GM19397 (cell line): Measurements from ENCODE around the gene SREBF1.

Experiments used
- ATAC-seq: cut with Tn5 transposase; IDR thresholded peaks from one replicate; pipeline ENCODE4 v1.9.1; 2021; ENCODE audit warnings: mild to moderate bottlenecking, moderate library complexity; ENCODE audit not compliant: unreplicated experiment

Gene SREBF1

DNA sequence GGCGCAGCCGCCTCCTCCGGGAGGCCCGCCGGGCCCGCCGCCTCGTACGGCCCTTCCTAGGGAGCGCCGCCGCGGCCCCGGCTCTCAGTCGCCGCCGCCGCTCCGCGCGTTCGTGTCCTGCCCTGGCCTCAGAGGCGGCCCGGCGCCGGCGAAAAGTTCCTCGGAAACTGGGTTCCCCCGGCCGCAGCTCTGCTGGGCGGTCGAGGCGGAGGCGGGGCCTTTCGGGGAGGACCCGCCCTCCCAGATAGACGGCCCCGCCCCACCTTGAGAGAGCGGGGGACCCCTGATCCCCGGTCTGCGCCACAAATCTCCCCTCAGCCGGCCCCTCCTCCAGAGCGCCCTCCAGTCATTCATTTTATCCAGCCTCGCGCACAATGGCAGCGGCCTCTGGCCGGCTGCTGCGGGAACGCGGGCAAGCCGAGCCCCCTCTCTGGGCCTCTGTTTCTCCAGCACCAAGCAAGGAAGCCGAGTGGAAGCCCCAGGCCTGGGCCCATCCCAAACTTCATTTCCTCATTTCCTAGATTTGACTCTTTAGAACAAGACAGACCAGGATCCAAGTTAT is at the start of gene SREBF1:
Gene SREBF1, minus strand, starts transcription at position 169 of the 562 bp plus-strand sequence. CDS start 169 bp downstream, outside the sequence.
- ATAC-seq, result peak; percentile 27

DNA sequence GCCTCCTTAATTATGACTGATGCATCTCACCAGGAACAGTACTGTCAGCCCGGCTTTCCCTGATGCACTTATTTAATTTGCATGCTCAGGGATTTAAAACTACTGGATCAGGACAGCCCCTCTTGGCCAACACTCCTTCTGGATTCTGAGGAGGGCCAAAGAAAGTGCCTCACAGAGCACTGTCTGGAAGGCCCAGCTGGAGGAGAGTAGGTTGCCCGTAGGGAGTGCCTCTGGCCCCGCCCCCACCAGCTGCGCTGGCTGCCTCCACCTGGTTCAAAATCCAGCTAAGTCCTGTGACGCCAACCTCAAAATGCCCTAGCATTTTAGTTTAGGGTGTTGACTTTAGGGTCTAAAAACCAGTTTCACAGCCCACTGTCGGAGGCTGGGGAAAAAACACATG is 49.4 kb upstream of the SREBF1 start:
- no peak for ATAC-seq

DNA sequence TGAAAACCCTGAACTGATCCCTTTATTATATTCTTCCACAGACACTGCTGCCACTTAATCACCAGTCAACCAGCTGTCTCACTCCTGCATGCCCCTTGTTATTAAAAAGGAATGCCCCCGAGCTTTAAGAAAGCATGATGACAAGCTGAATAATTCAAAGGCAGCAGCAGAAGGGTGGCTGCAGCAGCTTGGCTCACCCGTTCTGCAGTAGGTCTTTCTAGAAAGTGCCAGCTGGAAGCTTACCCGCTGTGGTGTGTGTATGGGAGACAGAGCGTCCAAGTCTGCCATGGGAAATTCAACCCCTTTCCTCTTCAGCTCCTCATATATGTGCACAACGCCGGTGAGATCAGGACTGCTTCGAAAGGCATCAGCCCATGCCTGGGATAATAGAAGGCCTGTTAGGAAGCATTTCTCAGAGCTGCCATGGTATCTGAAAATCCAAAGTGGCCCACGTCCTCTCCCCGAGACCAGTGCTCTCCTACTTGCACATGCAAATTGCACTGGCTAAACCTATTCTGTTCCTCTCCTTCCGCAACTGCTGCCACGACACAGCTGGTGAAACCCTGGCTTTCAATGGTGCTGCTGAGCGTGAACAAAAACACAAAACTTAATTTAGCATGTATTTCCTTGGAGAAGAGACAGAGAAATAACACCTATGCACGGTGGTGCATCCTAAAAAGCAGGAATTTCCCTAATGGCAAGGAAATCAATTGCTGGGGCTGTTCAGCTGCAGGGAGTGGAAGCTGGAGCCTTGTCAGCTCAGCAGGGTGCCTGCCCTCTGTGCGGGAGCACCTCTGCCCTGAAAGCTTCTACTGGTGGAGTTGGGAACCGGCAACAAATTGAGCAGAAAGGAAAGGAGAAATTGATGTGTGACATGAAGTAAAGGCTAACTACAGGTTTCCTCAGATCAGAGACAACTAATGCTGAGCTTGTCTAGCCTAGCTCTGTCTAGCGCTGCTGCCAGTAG is 47.9 kb upstream of the SREBF1 start:
- no peak for ATAC-seq

DNA sequence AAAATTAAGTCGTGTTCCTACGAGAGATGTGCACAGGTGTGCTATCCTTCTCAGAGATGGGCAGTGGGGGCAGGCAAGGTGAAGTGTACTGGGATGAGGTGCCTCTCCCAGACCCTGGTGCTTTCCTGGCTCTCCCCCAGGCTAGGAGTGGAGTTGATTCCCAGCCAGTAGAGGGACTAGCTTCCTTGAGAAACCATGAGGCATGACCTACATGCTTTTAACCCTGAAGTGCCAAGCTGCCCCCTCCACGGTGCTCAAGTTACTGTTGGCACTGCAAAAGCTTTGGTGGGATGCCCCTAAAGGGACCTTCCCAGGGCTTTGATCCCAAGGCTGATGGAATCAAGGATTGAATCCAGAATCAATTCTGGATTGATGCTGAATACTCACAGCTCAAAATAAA is 47.0 kb upstream of the SREBF1 start:
- ATAC-seq, result no peak

DNA sequence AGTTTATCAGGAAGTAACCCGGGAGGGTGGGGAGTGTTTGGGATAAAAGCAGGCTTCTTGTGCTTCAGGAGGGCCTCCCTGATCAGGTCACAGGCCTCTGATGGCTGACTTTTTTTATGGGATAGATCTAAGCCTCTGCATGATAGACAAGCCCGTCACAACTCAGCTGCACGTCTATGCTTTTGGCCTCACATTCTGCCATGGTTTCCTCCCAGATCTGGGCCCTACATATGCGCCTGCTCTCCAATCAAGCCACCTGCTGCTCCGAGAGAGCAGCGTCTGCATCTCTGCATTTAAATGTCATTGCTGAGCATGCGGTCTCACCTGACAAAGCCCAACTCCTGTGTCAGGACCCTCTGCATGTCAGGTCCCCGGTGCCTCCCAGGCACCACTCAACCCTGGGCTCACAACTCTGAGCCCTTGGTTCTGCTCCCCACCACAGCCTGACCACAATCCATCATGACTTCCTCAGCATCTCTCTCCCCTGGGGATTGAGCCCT is 45.3 kb upstream of the SREBF1 start:
- ATAC-seq, result no peak

DNA sequence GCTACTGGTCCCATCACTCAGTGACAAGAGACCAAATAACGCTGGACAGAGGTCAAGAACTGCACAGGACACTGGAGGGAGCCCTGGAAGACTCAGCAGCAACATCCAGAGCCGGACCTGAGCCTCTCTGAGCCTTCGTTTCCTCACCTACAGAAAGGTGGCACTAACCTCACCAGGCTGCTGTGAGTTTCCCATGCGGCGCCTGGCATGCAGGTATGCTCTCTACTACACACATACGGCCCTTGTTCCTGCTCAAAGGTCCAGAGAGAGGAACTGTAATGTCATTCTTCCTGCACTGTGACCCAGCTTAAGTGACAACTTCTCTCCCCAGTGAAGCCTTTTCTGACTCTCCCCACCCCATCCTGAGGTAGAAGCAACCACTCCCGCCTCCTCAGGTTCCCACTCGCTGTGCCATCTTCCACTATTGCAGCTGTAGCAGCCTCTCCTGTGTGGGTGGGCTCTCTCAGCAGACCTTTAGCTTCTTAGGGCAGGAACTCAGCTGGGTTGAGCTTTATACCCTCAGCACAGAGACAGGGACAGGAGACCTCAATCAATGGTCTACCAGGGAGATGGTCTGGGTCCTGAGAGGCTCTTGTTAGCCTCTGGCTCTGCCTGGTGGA is 43.9 kb upstream of the SREBF1 start:
- ATAC-seq, result no peak

DNA sequence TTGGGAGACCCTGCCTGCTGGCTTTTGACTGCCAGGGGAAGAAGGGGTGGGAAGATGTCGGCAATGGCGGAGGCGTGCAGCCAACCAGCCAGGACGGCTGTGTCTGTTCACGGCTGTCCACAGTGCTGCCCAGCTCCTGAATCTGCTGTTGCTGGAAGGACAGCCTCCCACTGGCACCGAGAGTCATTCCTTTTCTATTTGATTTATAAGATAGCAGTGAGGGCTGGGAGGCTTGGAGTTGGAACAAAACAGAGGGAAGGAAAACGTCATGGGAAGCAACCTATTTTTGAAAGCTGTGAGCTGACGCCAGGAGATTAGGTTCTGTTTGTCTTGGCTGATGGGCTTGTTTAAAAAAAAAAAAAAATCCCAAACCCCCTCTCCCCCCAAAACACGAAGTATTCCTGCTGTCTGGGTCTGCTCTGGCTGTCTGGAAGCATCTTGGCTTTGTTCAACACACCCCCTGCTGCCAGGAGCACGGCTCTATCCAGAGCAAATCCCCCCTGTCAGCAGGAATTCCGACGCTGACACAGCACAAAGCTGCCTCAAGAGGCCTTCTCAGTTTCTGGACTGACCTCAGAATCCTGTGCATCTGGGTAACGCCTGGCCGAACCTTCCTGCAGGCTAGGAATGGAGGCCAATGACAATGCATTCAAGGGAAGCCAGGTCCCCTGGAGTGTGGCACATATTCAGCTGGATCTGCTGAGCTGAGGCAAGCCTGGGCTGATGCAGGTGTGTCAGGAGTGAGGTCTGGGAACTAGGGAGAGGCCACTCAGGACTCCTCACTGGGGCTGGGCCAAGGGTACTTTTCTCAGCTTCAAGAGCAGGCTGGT is 41.0 kb upstream of the SREBF1 start:
- no peak for ATAC-seq

DNA sequence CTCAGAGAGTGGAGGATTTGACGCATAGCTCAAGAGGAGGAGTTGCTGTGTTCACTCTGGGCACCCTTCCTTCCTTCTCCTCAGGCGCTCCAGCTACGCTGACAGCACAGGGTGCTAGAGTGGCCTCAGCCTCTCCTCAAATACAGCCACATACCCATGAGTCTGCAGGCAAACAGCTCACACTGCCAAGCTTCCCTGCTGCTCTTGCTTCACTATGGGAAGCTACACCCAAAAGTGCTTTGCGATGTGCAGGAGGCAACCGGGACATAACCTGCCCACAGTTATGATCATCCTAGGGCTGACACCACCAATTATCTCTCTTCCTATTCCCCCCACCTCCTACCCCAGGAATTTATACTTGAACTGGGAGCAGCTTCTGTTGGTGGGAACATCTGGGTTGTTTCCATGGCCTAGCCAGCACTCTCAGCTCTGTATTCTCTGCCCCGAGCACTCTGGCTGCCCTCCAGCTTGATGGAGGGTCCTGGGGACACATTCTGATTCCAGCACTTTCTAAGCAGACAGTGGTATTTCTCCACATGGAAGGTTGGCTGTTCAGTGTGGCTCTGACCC is 40.3 kb upstream of the SREBF1 start:
- ATAC-seq, result no peak

DNA sequence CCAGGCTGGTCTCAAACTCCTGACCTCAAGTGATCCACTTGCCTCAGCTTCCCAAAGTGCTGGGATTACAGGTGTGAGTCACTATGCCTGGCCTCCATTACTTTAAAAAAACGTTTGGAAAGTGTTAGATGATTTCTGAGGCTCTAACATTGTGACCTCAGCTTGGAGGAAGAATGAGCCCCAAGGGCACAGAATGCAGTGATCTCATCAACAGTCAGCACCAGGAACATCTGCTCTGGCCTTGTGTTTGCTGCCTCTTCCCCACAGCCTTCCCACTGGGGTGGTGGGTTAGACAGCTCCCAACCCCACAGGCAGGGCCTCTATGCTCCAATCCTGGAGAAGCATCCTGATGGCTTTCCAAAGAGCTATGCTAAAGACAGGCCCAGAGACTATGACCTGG is 37.7 kb upstream of the SREBF1 start:
- ATAC-seq, result no peak

DNA sequence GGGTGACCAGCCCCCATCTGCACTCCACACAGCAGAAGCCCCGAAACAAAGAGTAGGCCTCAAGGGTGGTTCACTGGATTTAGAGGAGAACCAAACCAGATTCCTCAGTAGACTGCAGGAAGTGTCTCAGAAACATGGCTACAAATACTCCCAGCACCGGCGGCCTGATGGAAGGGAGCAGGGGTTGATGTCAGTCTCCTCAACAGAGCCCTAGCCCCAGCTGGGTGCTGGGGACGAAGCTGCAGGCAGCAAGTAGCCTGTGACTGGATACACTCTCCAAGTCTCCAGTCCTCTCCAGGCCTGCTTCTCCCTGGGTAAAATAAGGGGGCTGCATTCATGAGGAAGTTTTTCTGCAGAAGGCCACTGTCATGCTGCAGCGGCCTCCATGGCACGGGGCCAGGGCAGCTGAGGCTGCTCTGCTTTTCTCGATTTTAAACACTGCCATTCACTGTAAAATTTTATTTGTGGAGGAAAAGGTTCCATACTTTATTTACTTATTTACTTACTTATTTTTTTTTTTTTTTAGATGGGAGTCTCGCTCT is 36.7 kb upstream of the SREBF1 start:
- ATAC-seq, result no peak

DNA sequence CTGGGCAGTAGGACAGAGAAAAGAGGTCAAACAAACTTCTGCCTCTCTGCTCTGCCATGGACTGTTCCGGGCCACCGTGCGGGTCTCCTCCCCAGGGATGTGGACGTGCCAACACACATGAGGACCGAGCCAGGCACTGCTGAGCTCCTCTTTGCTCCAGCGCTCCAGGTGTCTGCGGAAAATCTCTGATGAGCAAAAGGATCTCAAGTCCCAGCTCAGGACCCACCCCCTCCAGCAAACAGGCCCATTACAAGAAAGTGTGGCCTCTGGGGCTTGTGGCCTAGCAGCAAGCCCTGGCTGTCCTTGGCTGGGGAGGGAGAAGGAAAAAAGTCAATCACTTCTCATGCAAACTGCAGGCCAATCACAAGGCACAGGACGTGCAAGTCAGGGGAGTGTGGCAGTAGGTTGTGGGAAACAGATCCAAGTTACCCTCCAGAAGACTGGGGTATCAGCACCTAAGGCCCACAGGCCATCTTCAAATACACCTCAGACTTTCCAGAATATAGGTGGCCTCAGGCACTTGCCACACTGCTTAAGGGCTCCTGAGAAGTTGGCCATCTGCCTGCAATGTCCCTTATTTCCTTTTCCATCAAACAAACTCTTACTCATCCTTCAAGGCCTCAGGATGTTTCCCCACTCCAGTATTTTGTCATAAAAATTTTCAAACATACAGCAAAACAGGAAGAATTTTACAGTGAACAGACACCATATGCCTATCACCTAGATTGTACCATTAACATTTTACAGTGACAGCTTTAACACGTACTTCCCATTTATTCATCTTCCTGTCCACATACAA is 36.0 kb upstream of the SREBF1 start:
- no peak for ATAC-seq

DNA sequence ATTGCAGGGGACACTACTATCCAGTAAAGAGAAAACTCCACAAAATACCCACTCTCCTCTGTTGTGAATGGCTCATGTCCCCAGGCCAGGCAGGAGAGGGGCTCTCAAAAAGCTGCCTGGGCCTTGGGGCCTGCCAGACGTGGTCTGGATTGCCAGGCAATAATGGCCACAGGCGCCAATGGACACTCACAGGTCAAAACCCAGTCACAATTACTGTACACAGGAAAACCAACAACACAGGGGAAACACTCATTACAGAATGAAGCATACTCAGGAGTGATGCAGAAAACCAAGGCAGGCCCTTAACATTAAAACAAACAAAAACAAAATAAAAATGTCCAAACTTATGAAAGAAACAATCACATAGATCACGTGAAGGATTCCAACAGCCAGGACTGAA is 35.1 kb upstream of the SREBF1 start:
- ATAC-seq, result no peak

DNA sequence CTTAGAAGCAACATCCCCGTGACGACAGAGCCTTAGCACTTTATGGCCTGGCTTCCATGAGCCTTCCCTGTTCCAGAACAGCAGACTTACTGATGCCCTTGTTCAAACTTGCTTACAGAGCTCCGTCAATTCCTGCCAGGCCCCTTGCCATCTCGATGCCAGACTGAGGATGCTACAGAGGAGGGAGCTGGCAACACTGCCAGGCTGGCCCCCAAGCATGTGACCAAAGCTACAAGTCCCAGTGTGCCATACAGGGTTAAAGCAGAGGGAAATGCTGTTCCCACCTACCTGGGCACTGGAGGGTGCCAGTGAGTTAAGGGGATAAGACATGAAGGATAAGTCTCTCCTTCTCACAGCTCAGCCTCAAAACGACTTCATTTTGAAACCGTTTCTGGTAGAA is 33.5 kb upstream of the SREBF1 start:
- no peak for ATAC-seq

DNA sequence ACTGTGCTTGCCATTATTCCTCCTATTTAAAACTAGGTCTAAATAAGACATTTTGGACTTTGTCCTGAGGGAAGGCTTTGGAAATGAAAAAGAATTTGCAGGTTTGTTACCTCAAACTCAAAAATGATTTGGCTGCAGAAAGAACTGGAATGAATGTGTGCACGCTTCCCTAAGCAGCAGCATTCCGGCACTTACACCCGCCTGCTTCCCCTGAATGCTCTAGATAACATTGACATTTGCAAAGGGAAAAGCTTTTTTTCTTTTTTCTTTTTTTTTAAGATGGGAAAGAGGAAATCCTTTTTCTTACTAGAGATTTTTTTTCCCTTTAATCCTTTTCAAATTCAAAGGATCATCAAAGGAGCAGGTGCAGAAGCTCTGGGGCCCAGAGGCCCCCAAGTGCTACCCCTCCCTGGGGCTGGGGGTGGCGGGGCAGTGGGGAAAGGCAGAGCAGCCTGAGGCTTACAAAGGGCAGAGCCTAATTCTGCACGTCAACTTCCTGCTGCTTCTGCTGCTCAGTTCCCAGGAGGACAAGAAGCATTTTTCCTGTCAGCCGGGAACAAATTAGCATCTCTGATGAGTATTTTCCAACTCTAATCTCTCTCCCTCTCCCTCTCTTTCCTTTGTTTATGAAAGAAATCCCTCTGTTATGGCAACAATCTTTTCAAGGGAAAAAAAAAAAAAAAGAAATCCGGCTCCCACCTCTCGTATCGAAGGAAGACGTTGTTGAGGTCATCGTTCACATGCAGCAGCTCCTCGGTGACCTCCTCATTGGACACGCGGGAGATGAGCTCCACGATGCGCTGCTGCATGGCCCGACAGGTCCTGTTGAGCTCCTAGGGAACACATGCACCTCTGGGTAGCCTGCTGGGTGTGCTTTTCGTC is 32.1 kb upstream of the SREBF1 start:
- ATAC-seq, result no peak

DNA sequence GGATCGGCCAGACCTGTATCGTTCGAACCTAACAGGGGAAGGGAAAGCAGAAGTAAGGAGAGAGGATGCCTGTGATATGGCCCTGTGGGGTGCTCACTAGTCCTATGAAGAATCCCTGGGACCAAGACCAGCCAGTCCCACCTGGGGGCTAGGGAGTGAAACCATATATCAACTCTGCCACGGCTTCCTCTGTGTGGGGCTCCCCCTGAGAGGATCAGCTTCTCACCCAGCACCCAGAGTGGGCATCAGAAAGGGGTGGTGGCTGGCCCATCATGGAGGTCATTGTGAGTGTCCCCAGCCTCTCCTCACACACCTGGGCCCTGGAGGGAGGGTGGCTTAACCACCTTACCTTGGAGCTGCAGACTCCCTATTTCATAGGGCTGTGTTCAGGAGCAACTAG is 30.1 kb upstream of the SREBF1 start:
- ATAC-seq, result no peak

DNA sequence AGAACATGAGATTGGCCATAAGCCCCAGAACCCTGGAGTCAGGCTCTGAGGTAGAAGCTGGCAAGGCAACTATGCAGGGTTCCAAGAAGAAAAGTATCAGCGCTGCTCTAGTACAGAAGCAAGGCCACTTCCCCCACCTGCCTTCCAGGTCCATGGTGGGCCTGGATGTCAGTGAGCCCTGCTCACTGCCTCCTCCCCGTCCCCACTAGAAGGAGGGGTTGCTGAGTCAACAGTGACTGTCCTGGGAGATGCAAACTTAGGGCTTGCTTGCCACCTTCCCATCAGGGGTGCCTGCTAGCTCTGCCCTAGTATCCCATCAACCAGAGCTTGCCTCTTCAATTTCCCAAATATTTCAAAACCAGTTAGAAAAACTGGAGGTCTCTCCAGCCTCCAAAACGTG is 29.6 kb upstream of the SREBF1 start:
- ATAC-seq, result no peak

DNA sequence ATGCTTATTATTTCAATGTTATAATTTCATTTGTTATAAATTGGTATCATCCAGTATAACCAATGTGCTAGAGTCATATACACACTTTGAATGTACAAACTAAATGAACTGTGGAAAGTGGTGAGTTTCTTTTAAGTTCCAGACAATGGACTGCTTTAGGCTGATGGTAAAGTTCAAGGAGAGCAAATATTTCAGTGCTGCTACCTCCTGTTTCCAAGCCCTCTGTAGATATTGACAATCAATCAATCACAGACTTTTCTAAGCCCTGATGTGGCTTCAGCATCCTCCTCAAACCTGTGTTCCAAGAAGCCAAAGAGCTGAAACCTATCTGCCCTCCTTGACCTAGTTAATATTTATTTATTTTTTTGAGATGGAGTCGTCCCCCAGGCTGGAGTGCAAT is 28.2 kb upstream of the SREBF1 start:
- ATAC-seq, result no peak

DNA sequence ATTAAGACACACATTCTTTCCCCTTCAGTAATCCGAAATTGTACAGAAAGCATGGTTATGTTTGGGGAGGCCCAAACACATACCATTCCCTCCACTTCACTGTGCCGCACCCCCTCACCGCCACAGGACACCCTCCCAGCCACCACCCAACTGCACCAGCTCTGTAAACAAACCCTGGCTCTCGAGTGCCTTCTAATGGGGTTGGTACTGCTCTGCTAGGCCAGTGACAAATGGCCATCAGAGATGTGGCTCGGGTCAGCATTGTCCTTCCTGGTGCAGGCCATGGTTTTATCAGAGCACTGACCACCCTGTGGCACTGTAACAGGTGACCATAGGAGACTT is 24.0 kb upstream of the SREBF1 start:
- no peak for ATAC-seq
